Right cardiac atrium (tissue), 5 donors: ENCODE measurements around the gene DDI2. TPM values are rescaled to one million over a fixed set of nuclear protein-coding genes. Genes with fewer than 3 reads are reported as not detected.

Experiments used
- ATAC-seq, 2 donors: fragments of 200-7000 bp; cut with Tn5 transposase; one replicate each; pipeline versions ENCODE4 v1.8.0 to v1.9.1; 2020; ENCODE audit warnings: moderate library complexity in 2 of 2, mild to moderate bottlenecking in 1 of 2
- DNase-seq, 3 donors: peaks; one replicate each; pipeline ENCODE4 v3.0.0-alpha.2; 2020
- H3K27ac ChIP-seq: one replicate; pipeline ENCODE4 v1.5.1; 2013; ENCODE audit warnings: mild to moderate bottlenecking, low read length, control low read depth, moderate library complexity
- H3K27me3 ChIP-seq: one replicate; pipeline ENCODE4 v1.6.1; 2013; ENCODE audit not compliant: control insufficient read depth, insufficient read depth
- H3K4me1 ChIP-seq: one replicate; pipeline ENCODE4 v1.6.1; 2013; ENCODE audit warnings: low read length; ENCODE audit not compliant: control insufficient read depth, insufficient read depth
- H3K4me3 ChIP-seq: one replicate; pipeline ENCODE4 v1.5.1; 2013; ENCODE audit warnings: low read length, control low read depth
- H3K9me3 ChIP-seq: one replicate; pipeline ENCODE4 v1.6.1; 2013; ENCODE audit warnings: low read length; ENCODE audit not compliant: control insufficient read depth
- WGBS: extraction: QIAGEN DNeasy Blood & Tissue Kit; methylation state at CpG from one replicate; pipeline ENCODE4 v1.1.7; 2013; 5-methylcytosine and 5-hydroxymethylcytosine counted together
- intact Hi-C, 4 donors: fragments of 100-400 bp; cut with DNase I; formaldehyde crosslinking; loops; one replicate each; pipeline versions ENCODE4 v1.11.0 to v1.14.0; 2022 to 2023
- polyA plus RNA-seq: library from polyadenylated mRNA; stranded (reverse); fragments of 200-250 nt; gene quantifications from one replicate; pipeline ENCODE4 v1.2.3, GENCODE V29; 2013
- total RNA-seq, 4 donors: library from RNA; stranded (reverse); fragmentation: NEBNext Ultra II Directional; extraction: Animal tissue kit (Norgen Biotek cat#: 25700); gene quantifications; one replicate each; pipeline ENCODE4 v1.2.1, GENCODE V29; 2021
- donor health status: healthy with polysubstance abuse.
- donor health status: DM: no; HTN: yes; CAD: no.
- donor health status: DM: no; HTN: no; CAD: no.
- donor health status: DM: no; HTN: yes; CAD: no; lungs with severe emphysema.
- donor health status: DM: yes; HTN: yes; CAD: no.

Gene DDI2
- total and polyA plus RNA-seq, 5 donors, result 9.8 to 27.0 (median 24.0) TPM

DNA sequence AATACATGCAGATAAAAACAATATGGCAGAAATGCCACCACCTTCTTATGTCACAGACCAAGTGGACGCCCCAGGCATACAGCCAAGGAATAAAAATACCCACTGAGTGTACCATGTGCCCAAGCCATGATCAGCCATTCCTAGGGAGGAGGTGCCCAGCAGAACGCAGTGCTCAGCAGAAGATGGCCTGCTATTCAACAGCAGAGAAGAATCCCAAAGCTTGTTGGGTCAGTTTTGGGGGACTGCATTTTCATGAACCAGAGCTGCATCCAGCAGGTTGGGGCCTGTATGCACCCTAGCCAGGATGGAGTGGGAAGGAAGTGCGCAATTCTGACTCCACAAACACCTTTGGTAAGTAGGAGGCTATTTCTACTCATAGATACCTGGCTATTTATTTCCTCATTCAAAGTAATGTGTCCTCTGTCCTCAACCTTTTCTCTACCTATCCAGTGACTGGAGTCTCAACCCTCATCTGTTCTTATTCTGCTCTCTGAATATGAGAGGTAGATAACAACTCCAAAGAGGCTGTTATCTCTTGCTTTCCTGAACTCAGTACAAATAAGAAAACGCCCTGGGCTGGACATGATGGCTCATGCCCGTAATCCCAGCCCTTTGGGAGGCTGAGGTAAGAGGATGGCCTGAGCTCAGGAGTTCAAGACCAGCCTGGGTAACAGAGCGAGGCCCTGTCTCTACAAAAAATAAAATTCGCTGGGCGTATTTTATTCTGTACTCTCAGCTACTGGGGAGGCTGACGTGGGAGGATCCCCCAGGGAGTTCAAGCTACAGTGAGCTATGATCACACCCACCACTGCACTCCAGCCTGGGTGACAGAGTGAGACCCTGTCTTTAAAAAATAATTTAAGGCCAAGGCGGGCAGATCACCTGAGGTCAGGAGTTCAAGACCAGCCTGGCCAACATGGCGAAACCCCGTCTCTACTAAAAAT, 64.4 kb downstream of the DDI2 start:
- Histone ChIP-seq H3K27ac (peak overlapping the region; percentile 44), H3K4me3 (no peak overlapping the region), H3K4me1 (no peaks in the 10 kb centered on the region), H3K9me3 (no peaks in the 10 kb centered on the region), H3K27me3 (no peaks in the 10 kb centered on the region)
- intact Hi-C loops, result no loop called here
- peak in 1 of 2 donors; percentile 29 for ATAC-seq
- DNase-seq, result no peak
- 78% methylated on average over 12 of the region's 12 CpGs for WGBS

- Histone ChIP-seq H3K4me1 (no peaks in the 10 kb centered on the region), H3K9me3 (no peaks in the 10 kb centered on the region), H3K27me3 (no peaks in the 10 kb centered on the region), H3K27ac (peak overlapping the region; percentile 39), H3K4me3 (no peak overlapping the region)
- intact Hi-C loops, result no loop called here
- ATAC-seq (peak; percentile 6 to 8), DNase-seq (no peak)
- WGBS, result 96% methylated on average over 4 of the region's 4 CpGs
Measured at GRCh38 chr1:15682936-15683341, 65.7 kb downstream of the DDI2 start.

DNA sequence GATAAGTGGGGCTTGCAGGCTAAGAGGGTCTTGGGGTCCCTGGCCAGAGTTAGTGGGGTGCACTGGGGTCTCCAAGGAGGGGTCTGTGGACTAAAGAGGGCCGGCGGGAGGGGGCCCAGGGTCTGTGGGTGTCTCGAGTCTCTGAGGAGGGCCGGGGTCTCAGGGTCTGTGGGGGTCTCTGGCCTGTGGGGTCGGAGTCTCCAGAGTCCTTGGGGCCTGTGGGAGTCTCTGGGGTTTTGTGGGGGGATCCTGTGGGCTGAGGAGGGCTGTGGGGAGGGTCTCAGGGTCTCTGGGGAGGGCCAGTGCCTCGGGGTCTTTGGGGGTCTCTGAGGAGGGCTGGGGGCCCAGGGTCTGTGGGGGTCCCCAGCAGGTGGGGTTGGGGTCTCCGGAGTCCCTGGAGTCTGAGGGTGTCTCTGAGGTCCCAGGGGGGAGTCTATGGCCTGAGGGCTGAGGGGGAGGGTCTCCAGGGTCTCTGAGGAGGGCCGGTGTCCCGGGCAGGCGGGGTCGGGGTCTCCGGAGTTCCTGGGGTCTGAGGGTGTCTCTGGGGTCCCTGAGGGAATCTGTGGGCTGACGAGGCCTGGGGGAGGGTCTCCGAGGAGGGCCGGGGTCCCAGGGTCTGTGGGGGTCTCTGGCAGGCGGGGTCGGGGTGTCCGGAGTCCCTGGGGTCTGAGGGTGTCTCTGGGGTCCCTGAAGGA, 66.2 kb downstream of the DDI2 start:
- 42% methylated on average over 18 of the region's 18 CpGs for WGBS
- peak; percentile 27 to 34 for ATAC-seq
- Histone ChIP-seq H3K4me1 (no peaks in the 10 kb centered on the region), H3K9me3 (no peaks in the 10 kb centered on the region), H3K27me3 (no peaks in the 10 kb centered on the region), H3K27ac (peak overlapping the region; percentile 95), H3K4me3 (peak overlapping the region; percentile 95)
- intact Hi-C loops, result no loop called here
- DNase-seq, result peak in 2 of 3 donors; percentile 62 to 66

GRCh38 chr1:15684042-15684461, 66.8 kb downstream of the DDI2 start, which contains the start of gene PLEKHM2:
TSS of gene PLEKHM2 (plus strand) at chr1:15684320. CDS start at chr1:15684559, 239 bp downstream.
- ATAC-seq (peak; percentile 77), DNase-seq (peak; percentile 56 to 85 (median 84))
- peak within 1 kb of the TSS; percentile 95 for H3K4me3 ChIP-seq
- peak within 1 kb of the TSS; percentile 95 for H3K27ac ChIP-seq
- under 1% methylated on average over 51 of the region's 52 CpGs for WGBS
- intact Hi-C loops, result no loop called here
- no peaks in the 10 kb centered on the region for H3K27me3 ChIP-seq
- H3K9me3 ChIP-seq, result no peaks in the 10 kb centered on the region
- no peaks in the 10 kb centered on the region for H3K4me1 ChIP-seq

DNA sequence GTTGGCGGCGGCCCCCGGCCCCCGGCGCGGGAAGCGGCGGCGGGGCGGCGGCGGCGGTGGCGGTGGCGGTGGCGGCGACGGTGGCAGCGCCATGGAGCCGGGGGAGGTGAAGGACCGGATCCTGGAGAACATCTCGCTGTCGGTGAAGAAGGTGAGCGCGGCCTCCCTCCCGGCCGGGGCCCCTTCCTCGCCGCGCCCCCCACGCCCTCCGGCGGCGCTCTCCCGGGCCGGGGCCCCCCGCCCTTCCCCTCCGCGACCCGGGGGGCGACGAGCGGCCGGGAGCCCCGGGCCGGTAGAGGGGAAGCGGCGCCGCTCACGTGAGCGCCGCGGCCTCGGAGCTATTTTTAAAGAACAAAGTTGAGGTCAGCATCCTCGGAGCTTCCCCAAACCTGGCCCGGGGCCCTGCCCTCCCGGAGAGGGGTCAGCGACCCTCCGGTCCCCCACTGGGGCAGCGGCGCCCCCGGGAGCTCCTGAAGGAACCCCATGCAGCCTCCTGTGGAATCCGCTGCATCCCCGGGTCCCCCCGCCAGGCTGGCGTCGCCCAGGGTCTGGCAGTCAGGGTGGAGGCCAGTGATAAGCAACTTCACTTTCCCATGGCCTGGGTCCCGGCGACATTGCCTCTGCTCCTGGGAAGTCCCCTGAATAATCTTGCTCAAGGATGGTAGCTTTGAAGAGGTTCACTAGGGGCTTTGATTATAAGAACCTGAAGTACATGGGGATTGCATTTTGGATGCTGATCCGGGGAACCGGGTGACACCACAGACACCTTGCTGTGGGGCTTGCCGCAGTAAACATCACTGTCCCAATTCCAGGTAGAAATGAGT, 67.4 kb downstream of the DDI2 start:
- ATAC-seq (peak; percentile 42 to 61), DNase-seq (peak; percentile 50 to 83 (median 82))
- no peaks in the 10 kb centered on the region for H3K4me1 ChIP-seq
- WGBS, result under 1% methylated on average over 71 of the region's 72 CpGs
- H3K9me3 ChIP-seq, result no peaks in the 10 kb centered on the region
- intact Hi-C loops, result no loop called here
- peak overlapping the region; percentile 95 for H3K4me3 ChIP-seq
- no peaks in the 10 kb centered on the region for H3K27me3 ChIP-seq
- peak overlapping the region; percentile 72 for H3K27ac ChIP-seq

DNA sequence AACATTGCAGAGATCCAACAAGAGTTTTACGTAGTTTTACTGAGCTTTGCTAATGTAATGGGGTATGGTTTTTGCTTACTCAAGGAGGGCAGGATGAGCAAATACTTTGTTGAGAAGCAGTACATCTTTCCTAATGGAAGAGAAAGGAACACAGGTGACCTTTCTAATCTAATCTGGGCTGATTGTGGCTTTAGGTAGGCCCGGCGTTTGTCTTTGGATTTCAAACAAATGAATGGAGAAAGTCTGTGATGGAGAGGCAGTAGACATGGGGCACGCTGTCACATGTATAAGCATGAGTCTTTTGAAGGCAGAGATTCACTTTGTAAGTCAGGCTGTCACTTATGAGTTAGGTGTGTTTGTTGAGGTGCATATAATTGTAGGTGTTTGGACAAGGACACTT, 68.6 kb downstream of the DDI2 start:
- Histone ChIP-seq H3K27me3 (no peaks in the 10 kb centered on the region), H3K4me3 (peak overlapping the region; percentile 95), H3K27ac (peak overlapping the region; percentile 34), H3K9me3 (no peaks in the 10 kb centered on the region), H3K4me1 (peaks cover 3% of the 10 kb centered on the region)
- intact Hi-C loops, result no loop called here
- 47% methylated on average over 4 of the region's 4 CpGs for WGBS
- ATAC-seq, result no peak
- DNase-seq, result no peak

- 78% methylated on average over 2 of the region's 2 CpGs for WGBS
- Histone ChIP-seq H3K27ac (no peak overlapping the region), H3K9me3 (no peaks in the 10 kb centered on the region), H3K4me3 (no peak overlapping the region), H3K4me1 (peaks cover 13% of the 10 kb centered on the region), H3K27me3 (no peaks in the 10 kb centered on the region)
- intact Hi-C loops, result no loop called here
- ATAC-seq, result no peak
- no peak for DNase-seq
Measured at GRCh38 chr1:15687446-15687845, 70.2 kb downstream of the DDI2 start.

DNA sequence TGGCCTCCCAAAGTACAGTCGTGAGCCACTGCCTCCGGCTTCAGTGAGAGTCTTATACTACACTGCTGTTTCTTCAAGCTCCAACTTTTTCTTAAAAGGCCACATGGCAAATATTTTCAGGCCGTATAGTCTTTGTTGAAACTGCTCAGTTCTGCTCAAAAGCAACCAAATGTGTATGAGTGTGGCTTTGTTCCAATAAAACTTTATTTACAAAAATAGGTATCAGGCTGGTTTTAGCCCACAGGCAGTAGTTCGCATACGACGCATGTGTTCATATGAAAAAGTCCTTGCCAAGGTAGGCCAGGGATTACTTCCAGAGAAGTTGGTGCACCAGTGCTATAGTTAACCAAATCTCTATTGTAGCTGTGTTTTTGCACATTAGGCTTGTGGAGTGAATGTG, 73.1 kb downstream of the DDI2 start:
- Histone ChIP-seq H3K9me3 (no peaks in the 10 kb centered on the region), H3K27me3 (no peaks in the 10 kb centered on the region), H3K27ac (no peak overlapping the region), H3K4me3 (no peak overlapping the region), H3K4me1 (peaks cover 20% of the 10 kb centered on the region)
- DNase-seq (no peak), ATAC-seq (no peak)
- WGBS, result 96% methylated on average over 6 of the region's 6 CpGs
- intact Hi-C loops, result no loop called here

- Histone ChIP-seq H3K4me1 (peaks cover 20% of the 10 kb centered on the region), H3K4me3 (no peak overlapping the region), H3K27me3 (no peaks in the 10 kb centered on the region), H3K9me3 (no peaks in the 10 kb centered on the region), H3K27ac (peak overlapping the region; percentile 86)
- 39% methylated on average over 11 of the region's 11 CpGs for WGBS
- ATAC-seq (peak; percentile 68 to 83), DNase-seq (peak; percentile 40 to 79 (median 70))
- intact Hi-C loops, result no loop called here
Measured at GRCh38 chr1:15691434-15692032, 74.3 kb downstream of the DDI2 start.

DNA sequence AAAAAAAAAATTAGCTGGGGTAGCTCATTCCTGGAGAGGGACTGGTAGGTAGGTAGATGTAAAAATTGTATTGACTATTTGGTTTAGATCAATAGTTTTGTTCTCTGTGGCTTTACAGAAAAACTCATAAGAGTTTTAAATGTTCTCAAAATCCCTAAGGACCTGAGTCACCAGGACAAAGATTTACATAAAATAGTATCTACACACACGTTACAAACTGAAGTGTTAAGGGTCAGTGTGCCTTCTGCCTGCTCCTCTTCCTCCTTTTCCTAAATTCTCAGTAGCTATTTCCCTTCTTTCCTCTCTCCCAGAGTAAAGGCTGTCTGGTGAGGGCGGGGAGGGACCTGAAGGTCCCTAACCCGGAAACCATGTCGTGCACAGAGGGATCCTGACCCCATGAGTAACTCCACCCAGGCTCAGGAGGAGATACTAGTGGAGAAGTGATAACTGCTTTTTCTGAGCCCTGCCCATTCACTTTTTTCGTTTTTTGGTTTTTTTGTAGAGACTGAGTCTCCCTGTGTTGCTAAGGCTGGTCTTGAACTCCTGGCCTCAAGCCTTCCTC, 74.9 kb downstream of the DDI2 start:
- Histone ChIP-seq H3K9me3 (no peaks in the 10 kb centered on the region), H3K27ac (no peak overlapping the region), H3K4me1 (peaks cover 26% of the 10 kb centered on the region), H3K27me3 (no peaks in the 10 kb centered on the region), H3K4me3 (no peak overlapping the region)
- ATAC-seq (peak; percentile 64 to 89), DNase-seq (no peak)
- intact Hi-C loops, result no loop called here
- 42% methylated on average over 5 of the region's 5 CpGs for WGBS
